ENCODE results near the gene MSL2.

DNA sequence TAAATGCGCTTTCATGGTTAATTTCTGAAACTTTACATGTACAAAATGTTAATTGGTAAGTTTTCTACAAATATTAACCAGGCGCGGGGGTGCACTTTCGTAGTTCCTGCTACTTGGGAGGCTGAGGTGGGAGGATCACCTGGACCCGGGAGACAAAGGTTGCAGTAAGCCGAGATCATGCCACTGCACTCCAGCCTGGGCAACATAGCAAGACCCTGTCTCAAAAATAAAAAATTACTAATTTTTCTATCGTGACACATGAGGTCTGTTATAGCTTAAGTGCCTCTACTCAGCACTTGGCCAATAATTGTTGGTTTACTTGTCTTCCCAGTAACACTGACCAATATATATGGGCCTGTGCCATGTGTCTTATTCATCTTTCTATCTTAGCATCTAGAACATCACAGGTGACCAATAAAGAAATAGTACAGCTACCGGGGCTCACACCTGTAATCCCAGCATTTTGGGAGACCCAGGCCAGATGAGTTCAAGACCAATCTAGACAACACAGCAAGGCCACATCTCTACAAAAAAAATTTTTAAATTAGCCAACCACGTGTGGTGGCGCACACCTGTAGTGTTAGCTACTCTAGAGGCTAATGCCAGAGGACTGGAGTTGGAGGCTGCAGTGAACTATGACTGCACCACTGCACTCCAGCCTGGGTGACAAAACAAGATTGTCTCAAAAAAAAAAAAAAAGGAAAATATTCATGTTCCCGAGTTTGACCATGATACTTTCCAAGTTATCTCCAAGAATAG lies 6.1 kb downstream of the MSL2 start:
- TF ChIP-seq FOXM1 (IDR thresholded peaks at IDR 0.05; ENCODE audit: borderline replicate concordance): no peak
- TF ChIP-seq SP1 (IDR thresholded peaks at IDR 0.05): no peak
- no peak for TF ChIP-seq NFRKB (IDR thresholded peaks at IDR 0.05)
- no peak for TF ChIP-seq ELF4 (IDR thresholded peaks at IDR 0.05)
- no peak for TF ChIP-seq HDGF (IDR thresholded peaks at IDR 0.05; ENCODE audit: borderline replicate concordance)
- TF ChIP-seq, protein P1, sequence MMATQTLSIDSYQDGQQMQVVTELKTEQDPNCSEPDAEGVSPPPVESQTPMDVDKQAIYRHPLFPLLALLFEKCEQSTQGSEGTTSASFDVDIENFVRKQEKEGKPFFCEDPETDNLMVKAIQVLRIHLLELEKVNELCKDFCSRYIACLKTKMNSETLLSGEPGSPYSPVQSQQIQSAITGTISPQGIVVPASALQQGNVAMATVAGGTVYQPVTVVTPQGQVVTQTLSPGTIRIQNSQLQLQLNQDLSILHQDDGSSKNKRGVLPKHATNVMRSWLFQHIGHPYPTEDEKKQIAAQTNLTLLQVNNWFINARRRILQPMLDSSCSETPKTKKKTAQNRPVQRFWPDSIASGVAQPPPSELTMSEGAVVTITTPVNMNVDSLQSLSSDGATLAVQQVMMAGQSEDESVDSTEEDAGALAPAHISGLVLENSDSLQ (IDR thresholded peaks at IDR 0.05): no peak
- no peak for TF ChIP-seq BHLHE40 (IDR thresholded peaks at IDR 0.05; ENCODE audit: borderline replicate concordance)
- TF ChIP-seq SUZ12 (IDR thresholded peaks at IDR 0.05): no peak
- no peak for TF ChIP-seq L3MBTL2 (conservative IDR thresholded peaks at IDR 0.05)
- no peak for TF ChIP-seq ZNF384 (IDR thresholded peaks at IDR 0.05)
- TF ChIP-seq ARNT (IDR thresholded peaks at IDR 0.05): no peak
- TF ChIP-seq FOXK2 (IDR thresholded peaks at IDR 0.05): no peak
- no peak for TF ChIP-seq CTBP1 (IDR thresholded peaks at IDR 0.05; ENCODE audit: borderline replicate concordance)
